Measurements from ENCODE around the gene MRPS11.

DNA sequence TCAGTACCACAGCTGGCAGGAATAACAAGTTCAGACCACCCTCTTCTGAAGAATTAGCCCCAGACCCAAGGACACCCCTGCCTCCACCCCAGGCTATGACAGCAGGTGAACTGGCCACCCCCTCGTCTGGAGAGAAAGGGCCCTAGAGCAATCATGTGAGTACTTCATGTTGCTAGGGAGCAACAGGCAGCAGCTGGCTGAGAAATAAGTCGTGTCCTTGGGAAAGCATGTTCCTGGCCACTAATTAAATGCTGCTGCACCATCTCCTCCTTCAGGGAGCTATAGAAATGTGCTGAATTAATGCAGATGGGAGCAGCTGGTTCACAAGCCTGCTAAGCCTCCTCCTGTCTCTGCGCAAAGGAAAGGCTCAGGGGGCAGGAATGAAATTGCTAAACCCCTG is 31.5 kb downstream of the MRPS11 start:
- TF ChIP-seq, protein P1, sequence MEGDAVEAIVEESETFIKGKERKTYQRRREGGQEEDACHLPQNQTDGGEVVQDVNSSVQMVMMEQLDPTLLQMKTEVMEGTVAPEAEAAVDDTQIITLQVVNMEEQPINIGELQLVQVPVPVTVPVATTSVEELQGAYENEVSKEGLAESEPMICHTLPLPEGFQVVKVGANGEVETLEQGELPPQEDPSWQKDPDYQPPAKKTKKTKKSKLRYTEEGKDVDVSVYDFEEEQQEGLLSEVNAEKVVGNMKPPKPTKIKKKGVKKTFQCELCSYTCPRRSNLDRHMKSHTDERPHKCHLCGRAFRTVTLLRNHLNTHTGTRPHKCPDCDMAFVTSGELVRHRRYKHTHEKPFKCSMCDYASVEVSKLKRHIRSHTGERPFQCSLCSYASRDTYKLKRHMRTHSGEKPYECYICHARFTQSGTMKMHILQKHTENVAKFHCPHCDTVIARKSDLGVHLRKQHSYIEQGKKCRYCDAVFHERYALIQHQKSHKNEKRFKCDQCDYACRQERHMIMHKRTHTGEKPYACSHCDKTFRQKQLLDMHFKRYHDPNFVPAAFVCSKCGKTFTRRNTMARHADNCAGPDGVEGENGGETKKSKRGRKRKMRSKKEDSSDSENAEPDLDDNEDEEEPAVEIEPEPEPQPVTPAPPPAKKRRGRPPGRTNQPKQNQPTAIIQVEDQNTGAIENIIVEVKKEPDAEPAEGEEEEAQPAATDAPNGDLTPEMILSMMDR (IDR thresholded peaks at IDR 0.05): no peak
- no peak for TF ChIP-seq EZH2 (IDR thresholded peaks at IDR 0.05)
- TF ChIP-seq EZH2phosphoT487 (IDR thresholded peaks at IDR 0.05): no peak
